GM12872 (cell line): ENCODE measurements around the gene ADD1.
A peak's percentile ranks its signal among the peaks of the same experiment; 100 is the strongest.

Experiments
- TF ChIP-seq, protein P1 (sequence below): IDR thresholded peaks from 3 replicates; pipeline ENCODE4 v1.5.1; 2011; ENCODE audit warnings: low read depth, mild to moderate bottlenecking, low read length, moderate library complexity; ENCODE audit not compliant: insufficient read depth

ADD1 gene

GRCh38 chr4:2953496-2953895 lies 109.9 kb downstream of the ADD1 start:
- TF ChIP-seq, protein P1, sequence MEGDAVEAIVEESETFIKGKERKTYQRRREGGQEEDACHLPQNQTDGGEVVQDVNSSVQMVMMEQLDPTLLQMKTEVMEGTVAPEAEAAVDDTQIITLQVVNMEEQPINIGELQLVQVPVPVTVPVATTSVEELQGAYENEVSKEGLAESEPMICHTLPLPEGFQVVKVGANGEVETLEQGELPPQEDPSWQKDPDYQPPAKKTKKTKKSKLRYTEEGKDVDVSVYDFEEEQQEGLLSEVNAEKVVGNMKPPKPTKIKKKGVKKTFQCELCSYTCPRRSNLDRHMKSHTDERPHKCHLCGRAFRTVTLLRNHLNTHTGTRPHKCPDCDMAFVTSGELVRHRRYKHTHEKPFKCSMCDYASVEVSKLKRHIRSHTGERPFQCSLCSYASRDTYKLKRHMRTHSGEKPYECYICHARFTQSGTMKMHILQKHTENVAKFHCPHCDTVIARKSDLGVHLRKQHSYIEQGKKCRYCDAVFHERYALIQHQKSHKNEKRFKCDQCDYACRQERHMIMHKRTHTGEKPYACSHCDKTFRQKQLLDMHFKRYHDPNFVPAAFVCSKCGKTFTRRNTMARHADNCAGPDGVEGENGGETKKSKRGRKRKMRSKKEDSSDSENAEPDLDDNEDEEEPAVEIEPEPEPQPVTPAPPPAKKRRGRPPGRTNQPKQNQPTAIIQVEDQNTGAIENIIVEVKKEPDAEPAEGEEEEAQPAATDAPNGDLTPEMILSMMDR, result no peak

- TF ChIP-seq, protein P1, result peak; percentile 21; the same call in 1 of the 3 replicates
Observed at GRCh38 chr4:2954358-2955185, 110.9 kb downstream of the ADD1 start.

- TF ChIP-seq, protein P1, result no peak
Observed at GRCh38 chr4:2958446-2958845, 114.8 kb downstream of the ADD1 start.

DNA sequence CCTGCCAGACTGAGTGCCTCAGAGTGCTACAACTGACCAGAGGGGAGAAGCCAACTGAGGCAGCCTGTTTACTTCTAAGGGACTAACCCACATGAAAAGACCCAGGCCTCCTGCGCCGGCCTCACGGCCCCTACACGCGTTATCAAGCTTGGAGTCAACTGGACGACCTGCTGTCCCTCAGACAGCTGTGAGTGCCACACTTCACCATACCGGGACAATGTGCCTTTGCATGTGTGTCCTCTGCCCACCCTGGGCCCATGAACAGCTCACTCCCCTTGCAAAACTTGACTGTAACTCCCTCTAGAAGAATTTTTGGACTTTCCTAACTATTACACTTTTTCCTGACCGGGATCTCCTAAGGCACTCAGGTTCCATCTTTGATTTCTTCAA lies 117.8 kb downstream of the ADD1 start:
- TF ChIP-seq, protein P1, result no peak

GRCh38 chr4:2961811-2962441 lies 118.3 kb downstream of the ADD1 start:
- TF ChIP-seq, protein P1, result peak; percentile 27; the same call in 1 of the 3 replicates

GRCh38 chr4:2962614-2963174 lies 119.0 kb downstream of the ADD1 start:
- TF ChIP-seq, protein P1, result no peak

DNA sequence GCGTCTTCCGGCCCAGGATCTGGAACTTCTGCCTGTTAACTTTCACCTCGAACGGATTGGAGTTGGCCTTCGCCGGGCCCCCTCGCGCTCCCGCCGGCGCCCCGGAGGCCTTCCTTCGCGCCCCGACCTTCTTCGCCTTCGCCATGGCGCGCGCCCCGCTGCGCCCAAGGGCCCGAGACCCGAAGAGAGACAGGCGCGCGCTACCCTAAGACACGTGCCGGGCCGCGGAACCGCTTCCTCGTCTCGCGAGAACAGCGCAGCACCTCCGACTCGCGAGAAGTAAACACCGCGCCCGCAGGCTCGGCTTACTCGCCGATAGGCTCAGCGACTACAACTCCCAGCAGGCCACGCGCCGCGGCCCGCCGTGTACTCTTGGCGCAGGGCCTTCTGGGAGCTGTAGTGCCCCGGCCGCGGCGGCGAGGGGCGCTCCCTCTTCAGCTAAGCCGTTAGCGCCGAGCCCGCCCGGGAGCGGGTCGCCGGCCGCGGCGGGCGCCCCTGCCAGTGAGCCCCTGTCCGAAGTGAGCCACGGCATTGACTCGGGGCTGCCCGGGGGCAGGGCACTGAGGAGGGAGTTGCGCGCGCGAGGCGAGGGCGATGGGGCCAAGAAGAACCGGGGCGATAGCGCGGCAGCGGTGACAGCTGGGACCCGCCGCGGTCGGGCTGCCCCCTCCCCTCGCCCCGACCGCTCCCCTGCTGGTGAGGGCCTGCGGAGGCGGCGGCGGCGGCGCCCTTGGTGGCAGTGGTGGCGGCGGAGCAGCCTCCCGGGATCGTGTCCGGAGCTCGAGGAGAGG lies 119.7 kb downstream of the ADD1 start, which contains the start of the genes GRK4 and NOP14:
GRK4 (plus strand) TSS at position 397 of the 791 bp plus-strand sequence. CDS start 500 bp downstream, outside the sequence.
NOP14 (minus strand) TSS at position 232 of the 791 bp plus-strand sequence; CDS start at position 145, 87 bp downstream.
- TF ChIP-seq, protein P1, result peak; percentile 28; the same call in 1 of the 3 replicates
